HepG2 (cell line): ENCODE measurements around the gene GP1BA. TPM values are rescaled to one million over a fixed set of nuclear protein-coding genes. Genes with fewer than 3 reads are reported as not detected.

Experiments
- ARNT ChIP-seq: fragments of 450-650 bp; IDR thresholded peaks from 2 replicates; pipeline ENCODE4 v1.6.1; 2017
- EEA1 ChIP-seq: sonication (generic); formaldehyde crosslinking; IDR thresholded peaks from 2 replicates; pipeline ENCODE4 v1.5.1; 2020; ENCODE audit warnings: mild to moderate bottlenecking, missing genetic modification reagents, borderline replicate concordance
- GTF3A ChIP-seq: sonication (generic); formaldehyde crosslinking; conservative IDR thresholded peaks from 2 replicates; pipeline ENCODE4 v1.4.0; 2020; ENCODE audit warnings: mild to moderate bottlenecking, missing genetic modification reagents
- HDAC1 ChIP-seq: sonication (generic); formaldehyde crosslinking; IDR thresholded peaks from 2 replicates; pipeline ENCODE4 v1.5.1; 2020; ENCODE audit warnings: mild to moderate bottlenecking, missing genetic modification reagents
- MATR3 ChIP-seq: sonication (generic); formaldehyde crosslinking; IDR thresholded peaks from 2 replicates; pipeline ENCODE4 v1.4.0; 2020; ENCODE audit warnings: missing genetic modification reagents
- MXI1 ChIP-seq: IDR thresholded peaks from 3 replicates; pipeline ENCODE4 v1.6.1; 2012; ENCODE audit warnings: low read depth, low read length, inconsistent platforms, borderline replicate concordance
- PCBP1 ChIP-seq: fragments of 200-400 bp; formaldehyde crosslinking; IDR thresholded peaks from 2 replicates; pipeline ENCODE4 v1.6.1; 2017; ENCODE audit warnings: mild to moderate bottlenecking, low read depth, low read length, borderline replicate concordance
- POLR2AphosphoS2 ChIP-seq: IDR thresholded peaks from 2 replicates; pipeline ENCODE4 v1.6.1; 2011; ENCODE audit warnings: low read depth, low read length, improper control_type of control experiment
- RXRA ChIP-seq: sonication (generic); formaldehyde crosslinking; IDR thresholded peaks from 2 replicates; pipeline ENCODE4 v1.5.1; 2020; ENCODE audit warnings: missing genetic modification reagents
- TCF7 ChIP-seq: sonication (generic); IDR thresholded peaks from 2 replicates; pipeline ENCODE4 v1.6.1; 2016; ENCODE audit warnings: antibody characterized with exemption, low read depth
- TFAP4 ChIP-seq: sonication (generic); IDR thresholded peaks from 2 replicates; pipeline ENCODE4 v1.6.1; 2016; ENCODE audit warnings: low read depth, borderline replicate concordance
- ZNF10 ChIP-seq: sonication (generic); formaldehyde crosslinking; IDR thresholded peaks from 2 replicates; pipeline ENCODE4 v1.4.0; 2020; ENCODE audit warnings: mild to moderate bottlenecking, low read depth, missing genetic modification reagents, borderline replicate concordance
- ZNF232 ChIP-seq: sonication (generic); formaldehyde crosslinking; IDR thresholded peaks from 2 replicates; pipeline ENCODE4 v1.4.0; 2020; ENCODE audit warnings: missing genetic modification reagents, borderline replicate concordance
- ZNF337 ChIP-seq: sonication (generic); formaldehyde crosslinking; IDR thresholded peaks from 2 replicates; pipeline ENCODE4 v1.5.1; 2020; ENCODE audit warnings: missing genetic modification reagents, low read depth, mild to moderate bottlenecking, borderline replicate concordance
- ZNF44 ChIP-seq: sonication (generic); formaldehyde crosslinking; IDR thresholded peaks from 2 replicates; pipeline ENCODE4 v1.5.1; 2020; ENCODE audit warnings: mild to moderate bottlenecking, missing genetic modification reagents
- ZNF567 ChIP-seq: sonication (generic); formaldehyde crosslinking; IDR thresholded peaks from 2 replicates; pipeline ENCODE4 v1.8.1; 2023; ENCODE audit warnings: mild to moderate bottlenecking, missing genetic modification reagents, borderline replicate concordance
- ZNF614 ChIP-seq: IDR thresholded peaks from 2 replicates; pipeline ENCODE4 v1.6.1; 2018; ENCODE audit warnings: missing biosample characterization, missing genetic modification reagents, inconsistent platforms, borderline replicate concordance
- ZNF652 ChIP-seq: IDR thresholded peaks from 2 replicates; pipeline ENCODE4 v1.6.1; 2016; ENCODE audit warnings: low read depth, borderline replicate concordance
- ZNF720 ChIP-seq: sonication (generic); formaldehyde crosslinking; IDR thresholded peaks from 2 replicates; pipeline ENCODE4 v1.4.0; 2020; ENCODE audit warnings: missing genetic modification reagents
- ZNF749 ChIP-seq: sonication (generic); formaldehyde crosslinking; IDR thresholded peaks from 2 replicates; pipeline ENCODE4 v1.8.0; 2022; ENCODE audit warnings: mild to moderate bottlenecking, missing genetic modification reagents, moderate library complexity, borderline replicate concordance
- polyA plus RNA-seq, 8 experiments: library from polyadenylated mRNA; depleted of rRNA in 3 of 8; stranded (reverse) in 7 of 8; unstranded in 1 of 8; fragments of >200 nt; fragmentation: Illumina TruSeq in 4 of 8; extraction: Trizol in 4 of 8; gene quantifications; 2 replicates each; pipeline versions ENCODE4 v1.2.1 to v1.2.3, GENCODE V29; 2011 to 2016; ENCODE audit warnings: low read depth in 4 of 8, missing spikeins in 1 of 8, mixed read lengths in 1 of 8; ENCODE audit not compliant: insufficient read depth in 1 of 8
- total RNA-seq, 5 experiments: library from RNA; depleted of rRNA; stranded (reverse); fragments of >200 nt; fragmentation: Illumina TruSeq; extraction: Trizol; gene quantifications; 2 replicates each; pipeline ENCODE4 v1.2.3, GENCODE V29; 2016; ENCODE audit warnings: low read depth in 1 of 5
- TF ChIP-seq, protein P1 (sequence below): sonication (generic); formaldehyde crosslinking; IDR thresholded peaks from 2 replicates; pipeline ENCODE4 v1.8.0; 2022; ENCODE audit warnings: low read depth, missing genetic modification reagents
- TF ChIP-seq, protein P2 (sequence below): sonication (generic); formaldehyde crosslinking; IDR thresholded peaks from 2 replicates; pipeline ENCODE4 v1.5.0; 2020; ENCODE audit warnings: missing genetic modification reagents
- TF ChIP-seq, protein P3 (sequence below): IDR thresholded peaks from 2 replicates; pipeline ENCODE4 v1.6.1; 2016
- TF ChIP-seq, protein P4 (sequence below): sonication (generic); formaldehyde crosslinking; IDR thresholded peaks from 2 replicates; pipeline ENCODE4 v1.8.0; 2022; ENCODE audit warnings: missing genetic modification reagents, mild to moderate bottlenecking, moderate library complexity, borderline replicate concordance

Gene GP1BA
- total and polyA plus RNA-seq, 2 of the 13 experiments (the other 11 are each of a cell fraction or from before 2014, with no cell fraction given): not detected

DNA sequence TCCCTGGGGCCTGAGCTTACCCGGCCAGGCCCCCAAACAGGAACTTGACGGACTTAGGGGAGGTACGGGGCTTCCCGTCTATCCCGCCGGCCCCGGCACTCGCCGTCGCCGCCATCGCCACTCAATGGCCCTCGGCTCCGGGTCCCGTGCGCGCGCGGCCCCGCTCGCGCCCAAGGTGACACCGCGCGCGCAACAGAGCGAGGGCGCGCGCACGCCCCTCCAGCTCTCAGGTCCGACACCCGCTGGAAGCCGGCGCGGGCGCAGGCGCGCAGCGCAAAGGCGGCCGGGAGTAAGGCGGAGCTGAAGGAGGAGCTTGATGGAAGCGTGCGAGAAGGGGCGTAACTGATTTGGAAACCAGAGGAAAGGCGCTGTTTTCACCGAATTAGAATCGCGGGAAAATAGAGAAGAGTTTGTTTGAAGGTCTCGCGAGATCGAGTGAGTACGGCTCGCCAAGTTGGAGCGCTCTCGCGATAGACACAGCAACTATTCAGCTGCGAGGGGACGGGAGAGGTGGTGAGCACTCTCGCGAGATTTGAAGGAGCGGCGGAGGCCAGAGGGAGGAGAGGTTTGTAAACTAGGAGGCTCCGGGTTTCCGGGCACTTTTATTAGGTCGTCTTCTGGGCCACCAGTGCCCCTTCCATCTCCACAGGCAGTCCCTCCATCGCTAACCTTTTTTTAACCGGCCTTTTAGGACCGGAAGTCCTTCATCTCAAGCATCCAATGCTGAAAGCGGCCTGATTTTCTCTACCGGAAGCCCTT is 7.9 kb downstream of the GP1BA start, which contains the start of the genes RNF167 and SLC25A11 (continued):
- no peak for TF ChIP-seq ZNF614 (CRISPR knock-in tag)
- TF ChIP-seq, protein P1, sequence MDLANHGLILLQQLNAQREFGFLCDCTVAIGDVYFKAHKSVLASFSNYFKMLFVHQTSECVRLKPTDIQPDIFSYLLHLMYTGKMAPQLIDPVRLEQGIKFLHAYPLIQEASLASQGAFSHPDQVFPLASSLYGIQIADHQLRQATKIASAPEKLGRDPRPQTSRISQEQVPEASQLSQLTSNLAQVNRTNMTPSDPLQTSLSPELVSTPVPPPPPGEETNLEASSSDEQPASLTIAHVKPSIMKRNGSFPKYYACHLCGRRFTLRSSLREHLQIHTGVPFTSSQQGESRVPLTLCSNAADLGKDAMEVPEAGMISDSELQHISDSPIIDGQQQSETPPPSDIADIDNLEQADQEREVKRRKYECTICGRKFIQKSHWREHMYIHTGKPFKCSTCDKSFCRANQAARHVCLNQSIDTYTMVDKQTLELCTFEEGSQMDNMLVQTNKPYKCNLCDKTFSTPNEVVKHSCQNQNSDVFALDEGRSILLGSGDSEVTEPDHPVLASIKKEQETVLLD: peak; percentile 92
- TF ChIP-seq PCBP1: no peak
- TF ChIP-seq, protein P2, sequence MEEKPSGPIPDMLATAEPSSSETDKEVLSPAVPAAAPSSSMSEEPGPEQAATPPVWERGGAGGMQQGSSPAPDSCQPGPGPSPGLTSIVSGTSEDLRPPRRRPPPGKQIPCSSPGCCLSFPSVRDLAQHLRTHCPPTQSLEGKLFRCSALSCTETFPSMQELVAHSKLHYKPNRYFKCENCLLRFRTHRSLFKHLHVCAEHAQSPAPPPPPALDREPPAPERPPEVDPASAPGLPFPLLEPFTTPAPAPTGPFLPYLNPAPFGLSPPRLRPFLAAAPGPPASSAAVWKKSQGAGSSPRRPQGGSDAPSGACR (CRISPR knock-in tag): peak; percentile 81; the same call in 1 of the 2 replicates
- no peak for TF ChIP-seq TCF7
- TF ChIP-seq ZNF749 (CRISPR knock-in tag): no peak; the same call in 1 of the 2 replicates
- no peak for TF ChIP-seq ZNF652 (CRISPR knock-in tag)
- TF ChIP-seq, protein P3, sequence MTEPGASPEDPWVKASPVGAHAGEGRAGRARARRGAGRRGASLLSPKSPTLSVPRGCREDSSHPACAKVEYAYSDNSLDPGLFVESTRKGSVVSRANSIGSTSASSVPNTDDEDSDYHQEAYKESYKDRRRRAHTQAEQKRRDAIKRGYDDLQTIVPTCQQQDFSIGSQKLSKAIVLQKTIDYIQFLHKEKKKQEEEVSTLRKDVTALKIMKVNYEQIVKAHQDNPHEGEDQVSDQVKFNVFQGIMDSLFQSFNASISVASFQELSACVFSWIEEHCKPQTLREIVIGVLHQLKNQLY (CRISPR knock-in tag): no peak
- TF ChIP-seq ZNF44 (CRISPR knock-in tag): 0 out of 2 replicates have a peak, but pooled peaks have one; percentile 23
- TF ChIP-seq MXI1: peak; percentile 86; the same call in 2 of the 3 replicates
- no peak for TF ChIP-seq ZNF337 (CRISPR knock-in tag)
- no peak for TF ChIP-seq ARNT
- TF ChIP-seq ZNF232 (CRISPR knock-in tag): no peak
- TF ChIP-seq MATR3 (CRISPR knock-in tag): no peak
- no peak for TF ChIP-seq EEA1 (CRISPR knock-in tag)
- TF ChIP-seq HDAC1: no peak
- TF ChIP-seq ZNF567: no peak
- no peak for TF ChIP-seq GTF3A (CRISPR knock-in tag)
- TF ChIP-seq TFAP4: peak; percentile 54; the same call in 1 of the 2 replicates
- no peak for TF ChIP-seq POLR2AphosphoS2
- no peak for TF ChIP-seq ZNF720 (CRISPR knock-in tag)
- no peak for TF ChIP-seq RXRA (CRISPR knock-in tag)
- no peak for TF ChIP-seq ZNF10 (CRISPR knock-in tag)
- TF ChIP-seq, protein P4, sequence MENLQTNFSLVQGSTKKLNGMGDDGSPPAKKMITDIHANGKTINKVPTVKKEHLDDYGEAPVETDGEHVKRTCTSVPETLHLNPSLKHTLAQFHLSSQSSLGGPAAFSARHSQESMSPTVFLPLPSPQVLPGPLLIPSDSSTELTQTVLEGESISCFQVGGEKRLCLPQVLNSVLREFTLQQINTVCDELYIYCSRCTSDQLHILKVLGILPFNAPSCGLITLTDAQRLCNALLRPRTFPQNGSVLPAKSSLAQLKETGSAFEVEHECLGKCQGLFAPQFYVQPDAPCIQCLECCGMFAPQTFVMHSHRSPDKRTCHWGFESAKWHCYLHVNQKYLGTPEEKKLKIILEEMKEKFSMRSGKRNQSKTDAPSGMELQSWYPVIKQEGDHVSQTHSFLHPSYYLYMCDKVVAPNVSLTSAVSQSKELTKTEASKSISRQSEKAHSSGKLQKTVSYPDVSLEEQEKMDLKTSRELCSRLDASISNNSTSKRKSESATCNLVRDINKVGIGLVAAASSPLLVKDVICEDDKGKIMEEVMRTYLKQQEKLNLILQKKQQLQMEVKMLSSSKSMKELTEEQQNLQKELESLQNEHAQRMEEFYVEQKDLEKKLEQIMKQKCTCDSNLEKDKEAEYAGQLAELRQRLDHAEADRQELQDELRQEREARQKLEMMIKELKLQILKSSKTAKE (CRISPR knock-in tag): no peak
